ENCODE measurements around the gene FNDC11.

DNA sequence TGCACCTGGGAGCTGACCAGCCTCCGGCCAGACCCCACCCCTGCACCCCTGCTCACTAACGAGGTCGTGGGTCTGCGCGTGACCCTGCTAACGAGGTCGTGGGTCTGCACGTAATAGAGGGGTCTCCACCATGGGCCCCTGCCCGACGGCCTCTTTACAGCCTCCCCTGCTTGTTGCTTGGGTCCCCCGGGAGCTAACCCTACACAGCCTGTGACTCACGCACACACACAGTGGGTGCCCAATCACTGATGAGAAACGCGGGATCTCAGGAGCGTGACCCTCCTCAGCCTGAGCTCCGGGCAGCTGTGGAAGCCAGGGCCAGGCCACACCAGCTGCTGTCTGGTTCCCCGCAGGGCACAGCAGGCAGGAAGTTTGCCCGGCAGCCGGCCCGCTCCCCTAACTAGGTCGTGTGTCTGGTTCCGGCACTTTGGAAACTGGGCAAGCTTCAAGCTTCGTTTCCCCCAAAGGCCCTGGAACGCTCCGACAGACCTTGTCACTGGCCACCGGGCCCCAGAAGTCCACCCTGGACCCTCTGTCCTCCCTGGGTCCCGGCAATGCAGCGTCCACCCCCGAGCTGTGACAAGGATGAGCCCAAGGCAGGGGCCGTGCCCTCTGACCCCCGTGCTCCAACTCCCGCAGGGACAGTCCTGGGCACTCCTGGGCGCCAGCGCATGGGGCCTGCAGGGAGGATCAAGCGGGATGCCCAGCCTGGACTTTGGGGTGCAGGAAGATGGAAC is 17.6 kb upstream of the FNDC11 start:
- TF ChIP-seq POLR2AphosphoS5 (IDR thresholded peaks at IDR 0.05; ENCODE audit: low read depth) = no peak
- TF ChIP-seq, protein P1, sequence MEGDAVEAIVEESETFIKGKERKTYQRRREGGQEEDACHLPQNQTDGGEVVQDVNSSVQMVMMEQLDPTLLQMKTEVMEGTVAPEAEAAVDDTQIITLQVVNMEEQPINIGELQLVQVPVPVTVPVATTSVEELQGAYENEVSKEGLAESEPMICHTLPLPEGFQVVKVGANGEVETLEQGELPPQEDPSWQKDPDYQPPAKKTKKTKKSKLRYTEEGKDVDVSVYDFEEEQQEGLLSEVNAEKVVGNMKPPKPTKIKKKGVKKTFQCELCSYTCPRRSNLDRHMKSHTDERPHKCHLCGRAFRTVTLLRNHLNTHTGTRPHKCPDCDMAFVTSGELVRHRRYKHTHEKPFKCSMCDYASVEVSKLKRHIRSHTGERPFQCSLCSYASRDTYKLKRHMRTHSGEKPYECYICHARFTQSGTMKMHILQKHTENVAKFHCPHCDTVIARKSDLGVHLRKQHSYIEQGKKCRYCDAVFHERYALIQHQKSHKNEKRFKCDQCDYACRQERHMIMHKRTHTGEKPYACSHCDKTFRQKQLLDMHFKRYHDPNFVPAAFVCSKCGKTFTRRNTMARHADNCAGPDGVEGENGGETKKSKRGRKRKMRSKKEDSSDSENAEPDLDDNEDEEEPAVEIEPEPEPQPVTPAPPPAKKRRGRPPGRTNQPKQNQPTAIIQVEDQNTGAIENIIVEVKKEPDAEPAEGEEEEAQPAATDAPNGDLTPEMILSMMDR (IDR thresholded peaks at IDR 0.05; ENCODE audit: insufficient read depth, low read length) = no peak
